Fibroblast of lung (primary cell): Measurements from ENCODE around the gene YIPF2.

Experiments
- CTCF ChIP-seq, 2 donors: IDR thresholded peaks in 1 of 2; conservative IDR thresholded peaks in 1 of 2; 1 replicate in 1 of 2; 2 replicates in 1 of 2; pipeline ENCODE4 v1.5.1; 2011 to 2012; ENCODE audit warnings: low read length in 2 of 2, control low read depth in 1 of 2, inconsistent platforms in 1 of 2, low read depth in 1 of 2, mild to moderate bottlenecking in 1 of 2
- EZH2 ChIP-seq: IDR thresholded peaks from 2 replicates; pipeline ENCODE4 v1.5.1; 2012; ENCODE audit warnings: low read length, control low read depth, mild to moderate bottlenecking; ENCODE audit errors: missing control alignments

- TF ChIP-seq CTCF (conservative IDR thresholded peaks at IDR 0.05 in 1 of 2, IDR thresholded peaks at IDR 0.05 in 1 of 2; ENCODE audit: low read depth in 1 of 2, low read length in 2 of 2) (no peak), EZH2 (no peak)
Measured at GRCh38 chr19:10907925-10908324, 20.5 kb downstream of the YIPF2 start.
